ENCODE measurements around the gene CELSR1.

Gene CELSR1

GRCh38 chr22:46415776-46416519, 121.5 kb downstream of the CELSR1 start:
- no peak for TF ChIP-seq CTCF (IDR thresholded peaks at IDR 0.05)
- TF ChIP-seq ZFX (IDR thresholded peaks at IDR 0.05; ENCODE audit: borderline replicate concordance), result no peak
- H3K27ac ChIP-seq, result no peak overlapping the region

GRCh38 chr22:46414704-46415103, 122.7 kb downstream of the CELSR1 start:
- H3K27ac ChIP-seq, result no peak overlapping the region
- TF ChIP-seq CTCF (IDR thresholded peaks at IDR 0.05), result no peak
- TF ChIP-seq ZFX (IDR thresholded peaks at IDR 0.05; ENCODE audit: borderline replicate concordance), result no peak

GRCh38 chr22:46413725-46414379, 123.6 kb downstream of the CELSR1 start:
- H3K27ac ChIP-seq, result no peak overlapping the region
- no peak for TF ChIP-seq CTCF (IDR thresholded peaks at IDR 0.05)
- no peak for TF ChIP-seq ZFX (IDR thresholded peaks at IDR 0.05; ENCODE audit: borderline replicate concordance)

GRCh38 chr22:46411347-46411746, 126.1 kb downstream of the CELSR1 start:
- TF ChIP-seq ZFX (IDR thresholded peaks at IDR 0.05; ENCODE audit: borderline replicate concordance) (no peak), CTCF (IDR thresholded peaks at IDR 0.05) (no peak)
- H3K27ac ChIP-seq, result no peak overlapping the region

- H3K27ac ChIP-seq, result no peak overlapping the region
- TF ChIP-seq CTCF (IDR thresholded peaks at IDR 0.05), result no peak
- TF ChIP-seq ZFX (IDR thresholded peaks at IDR 0.05; ENCODE audit: borderline replicate concordance), result no peak
Observed at GRCh38 chr22:46410291-46410808, 127.1 kb downstream of the CELSR1 start.

- TF ChIP-seq CTCF (IDR thresholded peaks at IDR 0.05) (no peak), ZFX (IDR thresholded peaks at IDR 0.05; ENCODE audit: borderline replicate concordance) (no peak)
- no peak overlapping the region for H3K27ac ChIP-seq
Observed at GRCh38 chr22:46409631-46410210, 127.7 kb downstream of the CELSR1 start.

Measured in 22Rv1 (cell line).